Liver (tissue), 9 donors: ENCODE data around the gene SLC16A6. TPM values are rescaled to one million over a fixed set of nuclear protein-coding genes. Genes with fewer than 3 reads are reported as not detected.

Source experiments
- DNase-seq: peaks from one replicate; pipeline ENCODE4 v3.0.0-alpha.2; 2017; ENCODE audit warnings: low spot score
- H3K27ac ChIP-seq, 2 donors: one replicate each; pipeline ENCODE4 v1.7.0; 2013; ENCODE audit warnings: inconsistent platforms in 2 of 2, low read length in 2 of 2, control low read depth in 1 of 2, low read depth in 1 of 2, mild to moderate bottlenecking in 1 of 2
- H3K27me3 ChIP-seq, 4 donors: one replicate each; pipeline versions ENCODE4 v1.6.1 to v1.7.0; 2013; ENCODE audit warnings: low read length in 3 of 4, inconsistent platforms in 1 of 4, mild to moderate bottlenecking in 1 of 4, moderate library complexity in 1 of 4; ENCODE audit not compliant: control insufficient read depth in 4 of 4, insufficient read depth in 4 of 4
- H3K36me3 ChIP-seq, 4 donors: one replicate each; pipeline versions ENCODE4 v1.6.1 to v1.7.0; 2013; ENCODE audit warnings: low read length in 3 of 4, mild to moderate bottlenecking in 3 of 4, low read depth in 1 of 4, moderate library complexity in 1 of 4; ENCODE audit not compliant: control insufficient read depth in 4 of 4, insufficient read depth in 3 of 4
- H3K4me1 ChIP-seq, 4 donors: one replicate each; pipeline versions ENCODE4 v1.6.1 to v1.7.0; 2013; ENCODE audit warnings: low read length in 3 of 4, mild to moderate bottlenecking in 3 of 4, moderate library complexity in 1 of 4; ENCODE audit not compliant: control insufficient read depth in 4 of 4, insufficient read depth in 4 of 4
- H3K4me3 ChIP-seq, 3 donors: one replicate each; pipeline versions ENCODE4 v1.6.1 to v1.7.0; 2013; ENCODE audit warnings: low read length in 3 of 3, control low read depth in 1 of 3, low read depth in 1 of 3, mild to moderate bottlenecking in 1 of 3
- H3K9ac ChIP-seq, 2 donors: one replicate each; pipeline ENCODE4 v1.7.0; 2013; ENCODE audit warnings: low read length in 2 of 2, mild to moderate bottlenecking in 2 of 2, moderate library complexity in 2 of 2, control low read depth in 1 of 2, low read depth in 1 of 2
- H3K9me3 ChIP-seq, 4 donors: one replicate each; pipeline versions ENCODE4 v1.6.1 to v1.7.0; 2013; ENCODE audit warnings: low read length in 3 of 4; ENCODE audit not compliant: control insufficient read depth in 4 of 4
- CTCF ChIP-seq: fragments of 150-350 bp; IDR thresholded peaks from 2 replicates; pipeline ENCODE4 v1.5.1; 2017; ENCODE audit warnings: improper control_type of control experiment, low read depth, low read length; ENCODE audit not compliant: missing input control
- EGR1 ChIP-seq, 2 donors: IDR thresholded peaks; 2 replicates each; pipeline ENCODE4 v1.6.1; 2016 to 2018; ENCODE audit warnings: antibody characterized with exemption in 2 of 2, low read depth in 2 of 2
- FOXA1 ChIP-seq: IDR thresholded peaks from 2 replicates; pipeline ENCODE4 v1.6.1; 2016; ENCODE audit warnings: antibody characterized with exemption
- FOXA2 ChIP-seq: IDR thresholded peaks from 2 replicates; pipeline ENCODE4 v1.6.1; 2016; ENCODE audit warnings: antibody characterized with exemption
- GABPA ChIP-seq, 2 donors: IDR thresholded peaks in 1 of 2; conservative IDR thresholded peaks in 1 of 2; 2 replicates each; pipeline ENCODE4 v1.6.1; 2016; ENCODE audit warnings: antibody characterized with exemption in 2 of 2, mild to moderate bottlenecking in 1 of 2, moderate library complexity in 1 of 2
- HNF4A ChIP-seq, 2 donors: conservative IDR thresholded peaks; 2 replicates each; pipeline ENCODE4 v1.6.1; 2016; ENCODE audit warnings: antibody characterized with exemption in 2 of 2, mild to moderate bottlenecking in 2 of 2
- HNF4G ChIP-seq: IDR thresholded peaks from 2 replicates; pipeline ENCODE4 v1.6.1; 2016; ENCODE audit warnings: antibody characterized with exemption
- JUND ChIP-seq, 2 donors: IDR thresholded peaks; 2 replicates each; pipeline ENCODE4 v1.6.1; 2016; ENCODE audit warnings: antibody characterized with exemption in 2 of 2
- NR2F2 ChIP-seq: IDR thresholded peaks from 2 replicates; pipeline ENCODE4 v1.6.1; 2016; ENCODE audit warnings: antibody characterized with exemption
- RAD21 ChIP-seq, 2 donors: IDR thresholded peaks; 2 replicates each; pipeline ENCODE4 v1.6.1; 2016; ENCODE audit warnings: antibody characterized with exemption in 2 of 2, mild to moderate bottlenecking in 2 of 2
- RXRA ChIP-seq, 2 donors: IDR thresholded peaks; 2 replicates each; pipeline ENCODE4 v1.6.1; 2017 to 2018; ENCODE audit warnings: antibody characterized with exemption in 2 of 2, mild to moderate bottlenecking in 1 of 2
- SP1 ChIP-seq: IDR thresholded peaks from 2 replicates; pipeline ENCODE4 v1.6.1; 2018; ENCODE audit warnings: antibody characterized with exemption, mild to moderate bottlenecking
- TAF1 ChIP-seq: conservative IDR thresholded peaks from 2 replicates; pipeline ENCODE4 v1.6.1; 2016; ENCODE audit warnings: antibody characterized with exemption, mild to moderate bottlenecking
- YY1 ChIP-seq: IDR thresholded peaks from 2 replicates; pipeline ENCODE4 v1.6.1; 2016; ENCODE audit warnings: antibody characterized with exemption, mild to moderate bottlenecking
- ZBTB33 ChIP-seq: IDR thresholded peaks from 2 replicates; pipeline ENCODE4 v1.6.1; 2016; ENCODE audit warnings: antibody characterized with exemption
- WGBS: extraction: QIAGEN DNeasy Blood & Tissue Kit; methylation state at CpG from one replicate; pipeline ENCODE4 v1.1.7; 2013; 5-methylcytosine and 5-hydroxymethylcytosine counted together
- polyA plus RNA-seq, 2 donors: library from polyadenylated mRNA; stranded (reverse) in 1 of 2; unstranded in 1 of 2; fragments of 200-250 nt in 1 of 2; fragments of >200 nt in 1 of 2; fragmentation: Nextera tagmentation in 1 of 2; extraction: Ambion mirVana in 1 of 2; gene quantifications; one replicate each; pipeline versions ENCODE4 v1.2.1 to v1.2.3, GENCODE V29; 2013 to 2015
- total RNA-seq, 2 donors: library from RNA; depleted of rRNA; stranded (reverse); fragments of >200 nt; gene quantifications; one replicate each; pipeline ENCODE4 v1.2.3, GENCODE V29; 2014
- TF ChIP-seq, protein P1 (sequence below): IDR thresholded peaks from 2 replicates; pipeline ENCODE4 v1.6.1; 2016; ENCODE audit warnings: antibody characterized with exemption, mild to moderate bottlenecking
- donor health status: healthy.
- donor health status: healthy.
- donor health status: healthy.
- donor health status: healthy.
- donor health status: healthy.

Gene SLC16A6
- total RNA-seq = under 1 TPM; 0.89 to 0.92 TPM
- under 1 TPM; 0.11 to 0.29 TPM for polyA plus RNA-seq

DNA sequence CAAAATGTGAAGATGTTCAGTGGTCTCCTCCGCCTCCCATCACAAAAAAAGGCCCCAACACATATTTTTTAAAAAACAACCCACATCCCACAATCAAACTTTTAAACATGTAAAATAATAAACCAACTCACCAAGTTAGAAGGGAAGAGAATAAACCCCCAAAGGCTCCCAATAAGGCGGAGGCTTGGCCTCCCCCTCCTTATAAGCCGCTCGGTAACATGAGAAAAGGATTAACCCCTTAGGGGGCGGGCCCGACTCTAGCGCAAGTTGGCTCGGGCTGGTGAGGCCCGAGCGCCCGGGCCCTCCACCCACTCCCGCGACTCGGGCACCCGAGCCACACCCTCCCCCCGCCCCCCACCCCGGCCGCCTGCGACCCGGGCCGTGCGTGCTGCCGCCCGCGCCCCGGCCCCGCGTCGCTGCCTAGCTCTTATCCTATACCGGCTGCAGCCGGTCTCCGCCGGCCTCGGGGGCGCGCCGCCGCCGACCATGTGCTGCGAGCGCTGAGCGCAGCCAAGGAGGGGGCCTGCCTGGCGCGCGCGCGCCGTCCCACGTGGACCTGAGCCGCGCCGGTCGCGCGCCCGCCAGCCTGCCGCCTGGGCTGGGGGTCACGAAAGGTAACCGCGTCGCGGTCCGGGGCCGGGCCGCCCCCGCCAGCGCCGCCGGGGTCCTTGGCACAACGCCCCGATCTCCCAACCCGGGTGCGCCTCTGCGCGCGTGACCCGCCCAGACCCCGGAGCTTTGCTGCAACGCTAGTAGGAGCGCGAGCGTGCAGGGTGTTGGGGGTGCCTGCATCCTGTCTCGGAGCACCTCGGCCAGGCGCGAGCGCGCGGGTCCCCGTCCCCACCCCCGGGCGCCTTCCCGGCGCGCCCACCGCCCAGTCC, at the start of gene SLC16A6, which contains the start of gene ARSG:
SLC16A6 (minus strand) TSS at position 173 of the 881 bp plus-strand sequence. CDS start 12,807 bp downstream, outside the sequence.
ARSG (plus strand) TSS at position 541 of the 881 bp plus-strand sequence. CDS start 15,999 bp downstream, outside the sequence.
- TF ChIP-seq GABPA (IDR thresholded peaks at IDR 0.05 in 1 of 2, conservative IDR thresholded peaks at IDR 0.05 in 1 of 2) (no peak), RXRA (IDR thresholded peaks at IDR 0.05) (no peak), YY1 (no peak), HNF4A (conservative IDR thresholded peaks at IDR 0.05) (no peak), ZBTB33 (no peak), FOXA2 (no peak), JUND (IDR thresholded peaks at IDR 0.05) (no peak), TAF1 (no peak), RAD21 (IDR thresholded peaks at IDR 0.05) (no peak), HNF4G (no peak), SP1 (no peak), CTCF (no peak), FOXA1 (no peak), NR2F2 (no peak), EGR1 (IDR thresholded peaks at IDR 0.05; ENCODE audit: low read depth in 2 of 2) (no peak)
- TF ChIP-seq, protein P1, sequence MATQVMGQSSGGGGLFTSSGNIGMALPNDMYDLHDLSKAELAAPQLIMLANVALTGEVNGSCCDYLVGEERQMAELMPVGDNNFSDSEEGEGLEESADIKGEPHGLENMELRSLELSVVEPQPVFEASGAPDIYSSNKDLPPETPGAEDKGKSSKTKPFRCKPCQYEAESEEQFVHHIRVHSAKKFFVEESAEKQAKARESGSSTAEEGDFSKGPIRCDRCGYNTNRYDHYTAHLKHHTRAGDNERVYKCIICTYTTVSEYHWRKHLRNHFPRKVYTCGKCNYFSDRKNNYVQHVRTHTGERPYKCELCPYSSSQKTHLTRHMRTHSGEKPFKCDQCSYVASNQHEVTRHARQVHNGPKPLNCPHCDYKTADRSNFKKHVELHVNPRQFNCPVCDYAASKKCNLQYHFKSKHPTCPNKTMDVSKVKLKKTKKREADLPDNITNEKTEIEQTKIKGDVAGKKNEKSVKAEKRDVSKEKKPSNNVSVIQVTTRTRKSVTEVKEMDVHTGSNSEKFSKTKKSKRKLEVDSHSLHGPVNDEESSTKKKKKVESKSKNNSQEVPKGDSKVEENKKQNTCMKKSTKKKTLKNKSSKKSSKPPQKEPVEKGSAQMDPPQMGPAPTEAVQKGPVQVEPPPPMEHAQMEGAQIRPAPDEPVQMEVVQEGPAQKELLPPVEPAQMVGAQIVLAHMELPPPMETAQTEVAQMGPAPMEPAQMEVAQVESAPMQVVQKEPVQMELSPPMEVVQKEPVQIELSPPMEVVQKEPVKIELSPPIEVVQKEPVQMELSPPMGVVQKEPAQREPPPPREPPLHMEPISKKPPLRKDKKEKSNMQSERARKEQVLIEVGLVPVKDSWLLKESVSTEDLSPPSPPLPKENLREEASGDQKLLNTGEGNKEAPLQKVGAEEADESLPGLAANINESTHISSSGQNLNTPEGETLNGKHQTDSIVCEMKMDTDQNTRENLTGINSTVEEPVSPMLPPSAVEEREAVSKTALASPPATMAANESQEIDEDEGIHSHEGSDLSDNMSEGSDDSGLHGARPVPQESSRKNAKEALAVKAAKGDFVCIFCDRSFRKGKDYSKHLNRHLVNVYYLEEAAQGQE = no peak
- no peaks in the 10 kb centered on the region for H3K9me3 ChIP-seq
- H3K27me3 ChIP-seq = no peaks in the 10 kb centered on the region
- H3K36me3 ChIP-seq = no peaks in the 10 kb centered on the region
- peak within 1 kb of the TSS; percentile 63 to 76 (median 73) for H3K4me3 ChIP-seq
- peak; percentile 47 for DNase-seq
- H3K4me1 ChIP-seq = peaks cover 5 to 22% (median 15%) of the 10 kb centered on the region in 4 donors
- H3K27ac ChIP-seq = peak within 1 kb of the TSS; percentile 75 to 78
- H3K9ac ChIP-seq = peak within 1 kb of the TSS; percentile 48 to 54
- under 1% methylated on average over 96 of the region's 96 CpGs for WGBS
